ENCODE measurements around the gene SPTBN1. TPM values are rescaled to one million over a fixed set of nuclear protein-coding genes. Genes with fewer than 3 reads are reported as not detected.

SPTBN1 gene
- total RNA-seq, 4 donors from 2014 or later: 65.0 to 217 (median 85.3) TPM

DNA sequence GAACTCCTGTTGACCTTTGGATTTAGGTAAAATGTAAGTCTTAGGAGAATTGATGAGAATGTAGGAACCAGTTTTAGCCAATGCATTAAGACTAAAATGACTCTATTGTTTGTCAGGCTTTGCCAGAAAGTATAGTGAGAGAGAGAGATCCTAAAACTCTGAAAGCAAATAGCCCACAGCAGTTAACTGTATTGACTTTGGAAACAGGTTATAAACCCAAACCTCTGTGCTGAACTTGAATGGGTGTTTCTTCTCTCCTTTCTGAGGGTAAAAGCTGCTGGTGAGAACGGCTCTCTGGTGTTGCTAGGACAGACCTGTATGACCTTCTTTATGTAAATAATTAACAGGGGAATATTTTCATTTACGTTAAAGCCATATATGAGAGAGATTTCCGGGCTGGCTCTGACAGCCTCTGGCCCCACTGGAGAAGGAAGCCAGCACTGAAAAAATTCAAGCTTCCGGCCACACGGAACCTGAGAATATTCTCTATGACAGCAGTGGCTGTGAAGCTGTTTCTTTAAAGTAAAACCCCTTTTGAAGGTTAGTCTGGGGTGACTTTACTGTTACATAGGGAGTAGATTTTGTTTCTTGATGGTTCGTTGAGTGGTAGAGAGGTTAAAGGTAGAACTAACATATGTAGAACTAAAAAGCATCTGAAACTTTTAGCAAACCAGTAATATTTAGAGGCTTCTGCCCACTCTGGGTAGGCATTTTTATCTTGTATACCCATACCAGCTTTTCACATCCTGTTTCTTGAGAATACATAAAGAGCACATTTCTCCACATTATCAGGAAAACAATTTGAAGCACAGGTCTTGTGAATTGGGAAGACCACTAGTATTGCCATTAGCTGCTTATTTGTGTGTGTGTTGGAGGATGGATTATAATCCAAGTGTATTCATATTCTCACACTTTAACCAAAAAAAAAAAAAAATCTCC is 123.8 kb downstream of the SPTBN1 start:
- WGBS, 2 donors: 25 to 36% methylated on average over 6 of the region's 6 CpGs
- Histone ChIP-seq H3K27me3 (no peaks in the 10 kb centered on the region), H3K36me3 (no peaks in the 10 kb centered on the region), H3K27ac (peak overlapping the region; percentile 63 to 77 (median 68)), H3K9me3 (no peaks in the 10 kb centered on the region), H3K4me1 (peaks cover 33 to 92% (median 63%) of the 10 kb centered on the region in 3 donors), H3K4me3 (peak overlapping the region in 1 of 4 donors; percentile 7)
- TF ChIP-seq POLR2A (IDR thresholded peaks at IDR 0.05): no peak
- TF ChIP-seq, protein P1, sequence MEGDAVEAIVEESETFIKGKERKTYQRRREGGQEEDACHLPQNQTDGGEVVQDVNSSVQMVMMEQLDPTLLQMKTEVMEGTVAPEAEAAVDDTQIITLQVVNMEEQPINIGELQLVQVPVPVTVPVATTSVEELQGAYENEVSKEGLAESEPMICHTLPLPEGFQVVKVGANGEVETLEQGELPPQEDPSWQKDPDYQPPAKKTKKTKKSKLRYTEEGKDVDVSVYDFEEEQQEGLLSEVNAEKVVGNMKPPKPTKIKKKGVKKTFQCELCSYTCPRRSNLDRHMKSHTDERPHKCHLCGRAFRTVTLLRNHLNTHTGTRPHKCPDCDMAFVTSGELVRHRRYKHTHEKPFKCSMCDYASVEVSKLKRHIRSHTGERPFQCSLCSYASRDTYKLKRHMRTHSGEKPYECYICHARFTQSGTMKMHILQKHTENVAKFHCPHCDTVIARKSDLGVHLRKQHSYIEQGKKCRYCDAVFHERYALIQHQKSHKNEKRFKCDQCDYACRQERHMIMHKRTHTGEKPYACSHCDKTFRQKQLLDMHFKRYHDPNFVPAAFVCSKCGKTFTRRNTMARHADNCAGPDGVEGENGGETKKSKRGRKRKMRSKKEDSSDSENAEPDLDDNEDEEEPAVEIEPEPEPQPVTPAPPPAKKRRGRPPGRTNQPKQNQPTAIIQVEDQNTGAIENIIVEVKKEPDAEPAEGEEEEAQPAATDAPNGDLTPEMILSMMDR (IDR thresholded peaks at IDR 0.05): no peak
- no peak for DNase-seq
- intact Hi-C loops (cut with DNase I): no loop called here

DNA sequence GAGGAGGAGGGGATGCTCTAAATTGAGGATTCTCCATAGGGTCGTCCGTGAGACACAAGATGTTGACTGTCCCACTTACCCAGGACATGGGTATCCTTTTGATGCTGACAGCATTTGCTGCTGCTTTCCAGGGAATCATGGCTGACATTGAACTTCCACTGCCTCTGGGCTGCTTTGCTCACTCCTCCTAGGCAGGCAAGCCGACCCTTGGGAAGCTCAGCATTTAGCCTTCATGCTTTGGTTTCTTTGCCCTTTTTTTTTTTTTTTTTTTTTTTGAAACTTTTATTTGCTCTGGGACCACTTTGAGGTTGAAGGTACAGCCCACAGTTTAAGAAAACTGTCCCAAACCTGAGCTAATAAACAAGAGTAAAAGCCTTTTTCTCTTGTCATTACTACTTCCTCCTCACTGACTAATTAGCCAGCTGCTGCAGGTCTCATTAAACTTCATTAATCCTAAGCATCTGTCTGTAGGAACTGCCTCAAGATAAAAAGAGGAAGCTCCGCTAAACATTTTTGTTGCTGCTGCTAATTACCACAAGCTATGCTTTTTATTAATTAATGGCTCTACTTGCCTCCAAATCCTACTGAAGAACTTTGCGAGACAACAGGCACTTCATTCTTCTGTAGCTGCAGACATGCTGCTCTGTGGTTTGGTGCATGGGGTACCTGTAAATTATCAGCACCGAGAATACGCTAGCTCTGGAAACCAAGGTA is 125.4 kb downstream of the SPTBN1 start:
- 71 to 81% methylated on average over 7 of the region's 7 CpGs for WGBS, 2 donors
- no peak for TF ChIP-seq POLR2A (IDR thresholded peaks at IDR 0.05)
- TF ChIP-seq, protein P1 (IDR thresholded peaks at IDR 0.05): no peak
- peaks cover 33 to 92% (median 62%) of the 10 kb centered on the region in 3 donors for H3K4me1 ChIP-seq

DNA sequence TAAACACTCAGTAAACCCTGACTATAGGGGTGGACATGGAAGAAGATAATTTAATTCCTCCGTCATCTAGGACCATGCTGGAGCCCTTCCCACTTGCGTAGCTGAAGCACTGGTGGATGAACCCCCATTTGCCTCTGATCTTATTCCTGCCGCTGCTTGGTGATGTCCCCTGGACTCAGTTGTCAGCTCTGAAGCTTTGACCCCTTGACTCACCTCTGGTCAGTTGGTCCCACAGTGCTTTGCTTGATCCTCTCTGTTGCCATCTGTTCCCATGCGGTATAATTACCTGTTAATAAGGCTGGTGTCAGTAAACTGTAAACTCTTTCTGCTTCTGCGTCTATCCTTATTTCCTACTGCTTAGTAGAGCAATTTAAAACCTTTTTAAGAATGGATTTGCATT is 126.9 kb downstream of the SPTBN1 start:
- Histone ChIP-seq H3K9me3 (no peaks in the 10 kb centered on the region), H3K4me3 (no peak overlapping the region), H3K4me1 (peaks cover 24 to 92% (median 47%) of the 10 kb centered on the region in 3 donors), H3K27ac (no peak overlapping the region), H3K36me3 (no peaks in the 10 kb centered on the region), H3K27me3 (no peaks in the 10 kb centered on the region)
- intact Hi-C loops (cut with DNase I): no loop called here
- 88 to 96% methylated on average over 5 of the region's 5 CpGs for WGBS, 2 donors
- DNase-seq: no peak
- TF ChIP-seq, protein P1 (IDR thresholded peaks at IDR 0.05): no peak
- no peak for TF ChIP-seq POLR2A (IDR thresholded peaks at IDR 0.05)

More for the DNA sequence above, 125.4 kb downstream of the SPTBN1 start:
- H3K4me3 ChIP-seq: no peak overlapping the region
- DNase-seq: no peak
- intact Hi-C loops (cut with DNase I): no loop called here
- H3K9me3 ChIP-seq: no peaks in the 10 kb centered on the region
- H3K36me3 ChIP-seq: no peaks in the 10 kb centered on the region
- H3K27me3 ChIP-seq: no peaks in the 10 kb centered on the region
- no peak overlapping the region for H3K27ac ChIP-seq

DNA sequence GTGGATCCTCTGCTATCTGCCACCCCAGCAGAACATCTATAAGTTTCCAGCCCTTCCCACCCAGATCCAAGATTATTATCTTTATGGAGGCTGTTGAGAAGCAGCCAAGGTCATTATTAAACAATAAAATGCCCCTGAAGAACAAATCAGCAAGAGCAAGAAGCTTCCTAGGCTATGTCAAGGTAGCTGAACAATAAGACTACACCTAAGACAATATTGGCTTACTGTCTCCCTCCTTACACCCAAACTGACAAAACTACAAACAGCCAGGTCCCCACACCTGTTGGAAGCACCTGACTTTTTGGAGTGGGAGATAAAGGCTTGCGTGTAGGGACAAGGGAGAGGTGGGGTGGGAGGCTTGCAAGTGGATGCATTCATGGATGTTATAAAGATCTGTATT is 128.5 kb downstream of the SPTBN1 start:
- Histone ChIP-seq H3K36me3 (no peaks in the 10 kb centered on the region), H3K4me3 (no peak overlapping the region), H3K27me3 (no peaks in the 10 kb centered on the region), H3K9me3 (no peaks in the 10 kb centered on the region), H3K4me1 (peaks cover 11 to 92% (median 42%) of the 10 kb centered on the region in 3 donors), H3K27ac (peak overlapping the region in 1 of 4 donors; percentile 3)
- 95 to 100% methylated on average over 1 of the region's 1 CpG for WGBS, 2 donors
- intact Hi-C loops (cut with DNase I): no loop called here
- TF ChIP-seq, protein P1 (IDR thresholded peaks at IDR 0.05): no peak
- TF ChIP-seq POLR2A (IDR thresholded peaks at IDR 0.05): no peak
- DNase-seq: no peak
